Esophagus muscularis mucosa (tissue), 4 donors: Measurements from ENCODE around the gene CDCP2. TPM values are rescaled to one million over a fixed set of nuclear protein-coding genes. Genes with fewer than 3 reads are reported as not detected.

Experiments
- DNase-seq: peaks from one replicate; pipeline ENCODE4 v3.0.0-alpha.2; 2017; ENCODE audit errors: extremely low spot score
- H3K27ac ChIP-seq, 4 donors: fragments of 200-600 bp; sonication (generic); replicated peaks in 1 of 4; 1 replicate in 3 of 4; 2 replicates in 1 of 4; pipeline ENCODE4 v1.5.1; 2016 to 2019; ENCODE audit warnings: mild to moderate bottlenecking in 1 of 4
- H3K27me3 ChIP-seq, 4 donors: fragments of 200-600 bp; sonication (generic); one replicate each; pipeline versions ENCODE4 v1.5.1 to v1.6.0; 2016 to 2019
- H3K36me3 ChIP-seq, 4 donors: fragments of 200-600 bp; sonication (generic); one replicate each; pipeline ENCODE4 v1.5.1; 2016 to 2019
- H3K4me1 ChIP-seq, 4 donors: fragments of 200-600 bp; sonication (generic); one replicate each; pipeline ENCODE4 v1.5.1; 2016 to 2019
- H3K4me3 ChIP-seq, 4 donors: fragments of 200-600 bp; sonication (generic); 1 replicate in 2 of 4; 2 replicates in 2 of 4; pipeline ENCODE4 v1.5.1; 2016 to 2019; ENCODE audit warnings: mild to moderate bottlenecking in 4 of 4, moderate library complexity in 1 of 4
- H3K9me3 ChIP-seq, 4 donors: fragments of 200-600 bp; sonication (generic); 1 replicate in 3 of 4; 2 replicates in 1 of 4; pipeline ENCODE4 v1.5.1; 2016 to 2019
- EP300 ChIP-seq: sonication (generic); formaldehyde crosslinking; IDR thresholded peaks from one replicate; pipeline ENCODE4 v1.6.1; 2017; ENCODE audit warnings: antibody characterized with exemption
- POLR2A ChIP-seq: fragments of 450-650 bp; IDR thresholded peaks from one replicate; pipeline ENCODE4 v1.6.1; 2017; ENCODE audit warnings: antibody characterized with exemption, moderate library complexity, mild to moderate bottlenecking, low read depth
- POLR2AphosphoS5 ChIP-seq, 2 donors: sonication (generic); formaldehyde crosslinking; IDR thresholded peaks; one replicate each; pipeline ENCODE4 v1.6.1; 2017; ENCODE audit warnings: antibody characterized with exemption in 2 of 2
- WGBS: methylation state at CpG from one replicate; pipeline ENCODE4 v1.1.5; 2018; 5-methylcytosine and 5-hydroxymethylcytosine counted together
- intact Hi-C: fragments of 100-400 bp; cut with DNase I; formaldehyde crosslinking; loops from one replicate; pipeline ENCODE4 v1.15.1; 2023
- total RNA-seq, 4 donors: library from RNA; depleted of rRNA; stranded (reverse); fragments of >200 nt; gene quantifications; one replicate each; pipeline versions ENCODE4 v1.1.0 to v1.2.1, GENCODE V29; 2016
- TF ChIP-seq, protein P1 (sequence below), 3 experiments: fragments of 200-600 bp in 2 of 3; fragments of 450-650 bp in 1 of 3; sonication (generic) in 2 of 3; IDR thresholded peaks; one replicate each; pipeline ENCODE4 v1.5.1; 2017 to 2019; ENCODE audit warnings: antibody characterized with exemption in 3 of 3, mild to moderate bottlenecking in 2 of 3, moderate library complexity in 1 of 3

CDCP2 gene
- total RNA-seq, 4 donors from 2014 or later = 0.26 to 0.40 (median 0.33) TPM; not detected in 1

DNA sequence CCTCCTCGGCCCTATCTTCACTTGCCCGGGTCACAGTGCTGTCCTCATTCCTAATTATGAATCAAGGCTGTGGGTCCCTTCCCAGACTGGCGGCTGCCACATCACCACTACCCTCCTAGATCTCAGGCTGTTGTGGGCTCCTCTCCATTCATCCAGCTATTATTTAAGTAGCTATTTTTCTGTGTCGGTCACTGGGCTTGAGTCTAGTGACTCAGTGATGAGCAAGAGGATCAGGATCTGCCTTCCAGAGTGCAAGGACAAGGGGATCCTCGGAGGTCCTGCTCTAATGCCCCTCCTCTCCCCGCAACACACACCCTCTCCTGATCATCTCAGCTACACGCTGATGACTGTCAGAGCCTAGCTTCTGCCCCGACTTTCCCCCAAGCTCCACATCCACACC, 34.1 kb downstream of the CDCP2 start:
- intact Hi-C loops = no loop called here
- Histone ChIP-seq H3K9me3 (no peaks in the 10 kb centered on the region), H3K4me3 (no peak overlapping the region), H3K27ac (no peak overlapping the region), H3K4me1 (peaks cover 8 to 14% (median 13%) of the 10 kb centered on the region in 4 donors), H3K27me3 (peaks cover 0 to 9% (median 0%) of the 10 kb centered on the region in 4 donors), H3K36me3 (no peaks in the 10 kb centered on the region)
- no peak for DNase-seq
- no peak for TF ChIP-seq POLR2A
- no peak for TF ChIP-seq POLR2AphosphoS5 (IDR thresholded peaks at IDR 0.05)
- TF ChIP-seq, protein P1, sequence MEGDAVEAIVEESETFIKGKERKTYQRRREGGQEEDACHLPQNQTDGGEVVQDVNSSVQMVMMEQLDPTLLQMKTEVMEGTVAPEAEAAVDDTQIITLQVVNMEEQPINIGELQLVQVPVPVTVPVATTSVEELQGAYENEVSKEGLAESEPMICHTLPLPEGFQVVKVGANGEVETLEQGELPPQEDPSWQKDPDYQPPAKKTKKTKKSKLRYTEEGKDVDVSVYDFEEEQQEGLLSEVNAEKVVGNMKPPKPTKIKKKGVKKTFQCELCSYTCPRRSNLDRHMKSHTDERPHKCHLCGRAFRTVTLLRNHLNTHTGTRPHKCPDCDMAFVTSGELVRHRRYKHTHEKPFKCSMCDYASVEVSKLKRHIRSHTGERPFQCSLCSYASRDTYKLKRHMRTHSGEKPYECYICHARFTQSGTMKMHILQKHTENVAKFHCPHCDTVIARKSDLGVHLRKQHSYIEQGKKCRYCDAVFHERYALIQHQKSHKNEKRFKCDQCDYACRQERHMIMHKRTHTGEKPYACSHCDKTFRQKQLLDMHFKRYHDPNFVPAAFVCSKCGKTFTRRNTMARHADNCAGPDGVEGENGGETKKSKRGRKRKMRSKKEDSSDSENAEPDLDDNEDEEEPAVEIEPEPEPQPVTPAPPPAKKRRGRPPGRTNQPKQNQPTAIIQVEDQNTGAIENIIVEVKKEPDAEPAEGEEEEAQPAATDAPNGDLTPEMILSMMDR (IDR thresholded peaks at IDR 0.05) = no peak
- no peak for TF ChIP-seq EP300
- WGBS = 91% methylated on average over 8 of the region's 8 CpGs

GRCh38 chr1:54117815-54118563, 34.8 kb downstream of the CDCP2 start:
- Histone ChIP-seq H3K4me1 (peaks cover 8 to 14% (median 13%) of the 10 kb centered on the region in 4 donors), H3K27ac (no peak overlapping the region), H3K4me3 (no peak overlapping the region), H3K27me3 (peaks cover 0 to 9% (median 0%) of the 10 kb centered on the region in 4 donors), H3K36me3 (no peaks in the 10 kb centered on the region), H3K9me3 (no peaks in the 10 kb centered on the region)
- DNase-seq = no peak
- intact Hi-C loops = no loop called here
- TF ChIP-seq, protein P1 (IDR thresholded peaks at IDR 0.05) = no peak
- TF ChIP-seq POLR2A (no peak), EP300 (no peak), POLR2AphosphoS5 (IDR thresholded peaks at IDR 0.05) (no peak)
- WGBS = 89% methylated on average over 10 of the region's 11 CpGs

- Histone ChIP-seq H3K4me3 (no peak overlapping the region), H3K27ac (no peak overlapping the region), H3K36me3 (no peaks in the 10 kb centered on the region), H3K27me3 (peaks cover 0 to 3% (median 0%) of the 10 kb centered on the region in 4 donors), H3K9me3 (no peaks in the 10 kb centered on the region), H3K4me1 (no peaks in the 10 kb centered on the region)
- intact Hi-C loops = no loop called here
- DNase-seq = no peak
- WGBS = 84% methylated on average over 3 of the region's 3 CpGs
- TF ChIP-seq EP300 = no peak
- TF ChIP-seq POLR2A = no peak
- TF ChIP-seq, protein P1 (IDR thresholded peaks at IDR 0.05) = no peak
- TF ChIP-seq POLR2AphosphoS5 (IDR thresholded peaks at IDR 0.05) = no peak
Measured at GRCh38 chr1:54115520-54115919, 37.3 kb downstream of the CDCP2 start.

- no peak overlapping the region for H3K4me3 ChIP-seq
- TF ChIP-seq POLR2A (no peak), POLR2AphosphoS5 (IDR thresholded peaks at IDR 0.05) (no peak), EP300 (no peak)
- TF ChIP-seq, protein P1 (IDR thresholded peaks at IDR 0.05) = no peak
- no peaks in the 10 kb centered on the region for H3K4me1 ChIP-seq
- H3K36me3 ChIP-seq = no peaks in the 10 kb centered on the region
- intact Hi-C loops = no loop called here
- no peaks in the 10 kb centered on the region for H3K27me3 ChIP-seq
- no peak for DNase-seq
- 82% methylated on average over 6 of the region's 6 CpGs for WGBS
- no peak overlapping the region for H3K27ac ChIP-seq
- no peaks in the 10 kb centered on the region for H3K9me3 ChIP-seq
Measured at GRCh38 chr1:54114955-54115354, 37.8 kb downstream of the CDCP2 start.

DNA sequence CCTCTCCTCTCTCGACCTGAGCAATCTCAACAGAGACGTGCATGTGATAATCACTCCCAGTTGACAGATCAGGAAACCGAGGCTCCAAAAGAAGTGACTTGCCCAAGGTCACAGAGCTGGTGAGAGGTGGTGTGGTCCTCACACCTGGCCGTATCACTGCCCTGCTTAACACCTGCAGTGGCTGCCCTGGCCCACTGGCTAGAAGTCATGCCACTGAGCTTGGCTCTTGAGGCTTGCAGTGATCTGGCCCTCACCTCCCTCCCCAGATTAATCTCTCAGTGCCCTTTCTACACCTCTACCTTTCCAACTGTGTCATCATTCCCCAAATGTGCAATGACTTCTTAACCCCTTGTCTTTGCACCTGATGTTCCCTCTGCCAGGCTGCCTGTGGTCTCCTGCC, 38.8 kb downstream of the CDCP2 start:
- no peak for DNase-seq
- TF ChIP-seq, protein P1 (IDR thresholded peaks at IDR 0.05) = no peak
- TF ChIP-seq EP300 (no peak), POLR2AphosphoS5 (IDR thresholded peaks at IDR 0.05) (no peak), POLR2A (no peak)
- no peak overlapping the region for H3K4me3 ChIP-seq
- no peaks in the 10 kb centered on the region for H3K36me3 ChIP-seq
- WGBS = 84% methylated on average over 4 of the region's 4 CpGs
- no peaks in the 10 kb centered on the region for H3K27me3 ChIP-seq
- no peaks in the 10 kb centered on the region for H3K4me1 ChIP-seq
- H3K27ac ChIP-seq = no peak overlapping the region
- no peaks in the 10 kb centered on the region for H3K9me3 ChIP-seq
- intact Hi-C loops = no loop called here
